ENCODE data around the gene FMNL3.
"Not testable (repeated sequence)": the region's sequence is repeated elsewhere in the genome, so short reads cannot be mapped to it uniquely, and the experiment has no call there.

Gene FMNL3

GRCh38 chr12:49730568-49731101, 23.4 kb upstream of the FMNL3 start:
- TF ChIP-seq, protein P1, sequence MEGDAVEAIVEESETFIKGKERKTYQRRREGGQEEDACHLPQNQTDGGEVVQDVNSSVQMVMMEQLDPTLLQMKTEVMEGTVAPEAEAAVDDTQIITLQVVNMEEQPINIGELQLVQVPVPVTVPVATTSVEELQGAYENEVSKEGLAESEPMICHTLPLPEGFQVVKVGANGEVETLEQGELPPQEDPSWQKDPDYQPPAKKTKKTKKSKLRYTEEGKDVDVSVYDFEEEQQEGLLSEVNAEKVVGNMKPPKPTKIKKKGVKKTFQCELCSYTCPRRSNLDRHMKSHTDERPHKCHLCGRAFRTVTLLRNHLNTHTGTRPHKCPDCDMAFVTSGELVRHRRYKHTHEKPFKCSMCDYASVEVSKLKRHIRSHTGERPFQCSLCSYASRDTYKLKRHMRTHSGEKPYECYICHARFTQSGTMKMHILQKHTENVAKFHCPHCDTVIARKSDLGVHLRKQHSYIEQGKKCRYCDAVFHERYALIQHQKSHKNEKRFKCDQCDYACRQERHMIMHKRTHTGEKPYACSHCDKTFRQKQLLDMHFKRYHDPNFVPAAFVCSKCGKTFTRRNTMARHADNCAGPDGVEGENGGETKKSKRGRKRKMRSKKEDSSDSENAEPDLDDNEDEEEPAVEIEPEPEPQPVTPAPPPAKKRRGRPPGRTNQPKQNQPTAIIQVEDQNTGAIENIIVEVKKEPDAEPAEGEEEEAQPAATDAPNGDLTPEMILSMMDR (IDR thresholded peaks at IDR 0.05; ENCODE audit: insufficient read depth, low read depth, low read length, missing control alignments) = no peak
- DNase-seq (ENCODE audit: low read depth) = no peak
- H3K4me3 ChIP-seq (ENCODE audit: low read depth, low read length) = no peak overlapping the region

DNA sequence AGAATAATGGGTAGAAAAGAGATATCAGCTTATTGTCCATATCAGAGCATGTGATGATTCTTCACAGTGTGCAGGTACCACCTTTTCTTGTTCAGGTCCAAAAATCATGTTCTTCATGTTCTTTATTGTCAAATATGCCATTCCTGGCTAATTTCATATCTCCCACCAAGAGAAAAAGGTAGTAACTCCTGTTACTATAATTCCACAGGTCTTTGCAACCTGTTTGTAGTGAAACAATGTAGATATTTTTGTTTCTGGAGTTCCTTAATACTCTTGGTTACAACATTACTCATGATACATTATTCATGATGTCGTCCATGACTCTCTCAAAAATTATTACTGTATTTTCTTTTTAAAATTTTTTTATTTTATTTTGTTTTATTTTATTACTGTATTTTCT, 22.8 kb upstream of the FMNL3 start:
- TF ChIP-seq, protein P1 (IDR thresholded peaks at IDR 0.05; ENCODE audit: insufficient read depth, low read depth, low read length, missing control alignments) = no peak
- no peak overlapping the region for H3K4me3 ChIP-seq (ENCODE audit: low read depth, low read length)
- DNase-seq (ENCODE audit: low read depth) = no peak

GRCh38 chr12:49728446-49728845, 21.2 kb upstream of the FMNL3 start:
- H3K4me3 ChIP-seq (ENCODE audit: low read depth, low read length) = no peak overlapping the region
- no peak for DNase-seq (ENCODE audit: low read depth)
- TF ChIP-seq, protein P1 (IDR thresholded peaks at IDR 0.05; ENCODE audit: insufficient read depth, low read depth, low read length, missing control alignments) = no peak

- DNase-seq (ENCODE audit: low read depth); H3K4me3 ChIP-seq (ENCODE audit: low read depth, low read length): not testable (repeated sequence)
These were observed 14.2 kb upstream of the FMNL3 start for GRCh38 chr12:49721355-49721754.

DNA sequence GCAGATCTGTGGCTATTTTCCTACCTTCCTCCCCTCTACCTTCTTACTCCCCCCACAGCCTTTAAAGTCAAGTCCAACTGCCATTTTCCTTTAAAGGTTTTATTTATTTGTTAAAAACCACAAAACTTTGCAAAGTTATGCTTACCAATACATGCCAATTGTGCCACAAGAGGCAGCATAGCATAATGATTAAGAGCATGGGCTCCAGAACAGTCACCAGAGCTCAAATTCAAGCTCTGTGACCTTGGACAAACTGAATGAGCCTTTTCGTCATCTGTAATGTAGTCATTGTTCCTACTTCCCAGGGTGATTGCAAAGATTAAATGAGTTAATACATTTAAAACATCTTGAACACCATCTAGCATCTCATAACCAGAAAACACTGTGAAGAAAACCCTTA, 13.0 kb upstream of the FMNL3 start:
- DNase-seq (ENCODE audit: low read depth) = no peak
- TF ChIP-seq, protein P1 (IDR thresholded peaks at IDR 0.05; ENCODE audit: insufficient read depth, low read depth, low read length, missing control alignments) = peak; percentile 10
- H3K4me3 ChIP-seq (ENCODE audit: low read depth, low read length) = no peak overlapping the region

GRCh38 chr12:49717800-49718199, 10.6 kb upstream of the FMNL3 start:
- not testable (repeated sequence) for DNase-seq (ENCODE audit: low read depth); H3K4me3 ChIP-seq (ENCODE audit: low read depth, low read length)

DNA sequence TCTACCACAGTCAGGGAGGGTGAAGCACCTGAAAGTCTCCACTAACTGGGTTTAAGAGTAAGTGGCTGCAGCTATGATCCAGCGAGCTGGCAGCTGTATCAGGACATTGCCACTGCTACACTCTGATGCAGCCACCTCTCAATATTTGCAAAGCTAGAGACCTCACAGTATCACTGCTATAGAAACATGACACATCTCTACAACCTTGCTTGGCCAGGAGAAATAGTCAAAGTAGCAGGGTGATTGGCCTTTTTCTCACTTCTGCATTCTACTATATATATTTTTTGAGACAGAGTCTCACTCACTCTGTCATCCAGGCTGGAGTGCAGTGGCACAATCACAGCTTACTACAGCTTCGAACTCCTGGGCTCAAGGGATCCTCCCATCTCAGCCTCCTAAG, 9.3 kb upstream of the FMNL3 start:
- TF ChIP-seq, protein P1 (IDR thresholded peaks at IDR 0.05; ENCODE audit: insufficient read depth, low read depth, low read length, missing control alignments) = no peak
- DNase-seq (ENCODE audit: low read depth) = peak; percentile 56

DNA sequence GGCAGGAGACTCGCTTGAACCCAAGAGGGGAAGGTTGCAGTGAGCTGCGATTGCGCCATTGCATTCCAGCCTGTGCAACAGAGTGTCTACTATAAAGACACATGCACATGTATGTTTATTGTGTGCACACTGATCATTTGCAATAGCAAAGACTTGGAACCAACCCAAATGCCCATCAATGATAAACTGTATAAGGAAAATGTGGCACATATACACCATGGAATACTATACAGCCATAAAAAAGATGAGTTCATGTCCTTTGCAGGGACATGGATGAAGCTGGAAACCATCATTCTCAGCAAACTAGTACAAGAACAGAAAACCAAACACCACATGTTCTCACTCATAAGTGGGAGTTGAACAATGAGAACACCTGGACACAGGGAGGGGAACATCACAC, 6.7 kb upstream of the FMNL3 start:
- not testable (repeated sequence) for DNase-seq (ENCODE audit: low read depth)

More for the DNA sequence above, 9.3 kb upstream of the FMNL3 start:
- H3K4me3 ChIP-seq (ENCODE audit: low read depth, low read length) = no peak overlapping the region

GRCh38 chr12:49708851-49709250, 1.6 kb upstream of the FMNL3 start:
- TF ChIP-seq, protein P1 (IDR thresholded peaks at IDR 0.05; ENCODE audit: insufficient read depth, low read depth, low read length, missing control alignments) = no peak
- H3K4me3 ChIP-seq (ENCODE audit: low read depth, low read length) = no peak overlapping the region
- no peak for DNase-seq (ENCODE audit: low read depth)

More for the DNA sequence above, 6.7 kb upstream of the FMNL3 start:
- H3K4me3 ChIP-seq (ENCODE audit: low read depth, low read length) = not testable (repeated sequence)
